Fibroblast of lung (primary cell): ENCODE results near the gene CATSPERZ. TPM values are rescaled to one million over a fixed set of nuclear protein-coding genes. Genes with fewer than 3 reads are reported as not detected.

ENCODE experiments used
- DNase-seq, 2 donors: peaks; one replicate each; pipeline versions ENCODE4 v3.0.0 to v3.0.0-alpha.2; 2010; ENCODE audit warnings: low read depth in 2 of 2
- H2AFZ ChIP-seq: 2 replicates; pipeline ENCODE4 v1.5.1; 2012; ENCODE audit warnings: low read length, control low read depth, inconsistent platforms
- H3K27ac ChIP-seq: 2 replicates; pipeline ENCODE4 v1.5.1; 2011; ENCODE audit warnings: low read length, control low read depth; ENCODE audit not compliant: insufficient read depth
- H3K27me3 ChIP-seq: 2 replicates; pipeline ENCODE4 v1.5.1; 2011; ENCODE audit warnings: mild to moderate bottlenecking, low read length; ENCODE audit not compliant: control insufficient read depth, insufficient read depth
- H3K36me3 ChIP-seq: 2 replicates; pipeline ENCODE4 v1.5.1; 2011; ENCODE audit warnings: low read length; ENCODE audit not compliant: control insufficient read depth, insufficient read depth
- H3K4me1 ChIP-seq: 2 replicates; pipeline ENCODE4 v1.5.1; 2011; ENCODE audit warnings: low read length; ENCODE audit not compliant: control insufficient read depth, insufficient read depth; ENCODE audit errors: extremely low read depth
- H3K4me2 ChIP-seq: 2 replicates; pipeline ENCODE4 v1.5.1; 2011; ENCODE audit warnings: low read length, control low read depth; ENCODE audit not compliant: insufficient read depth; ENCODE audit errors: extremely low read depth
- H3K4me3 ChIP-seq, 4 experiments: fragments of 200-600 bp in 1 of 4; sonication (generic) in 1 of 4; replicated peaks in 1 of 4; 2 replicates each; pipeline ENCODE4 v1.5.1; 2011 to 2016; ENCODE audit warnings: low read length in 4 of 4, low read depth in 3 of 4, mild to moderate bottlenecking in 3 of 4, control low read depth in 2 of 4, inconsistent platforms in 1 of 4, mixed read lengths in 1 of 4; ENCODE audit not compliant: insufficient read depth in 1 of 4; ENCODE audit errors: control extremely low read depth in 1 of 4
- H3K79me2 ChIP-seq: 2 replicates; pipeline ENCODE4 v1.5.1; 2012; ENCODE audit warnings: mild to moderate bottlenecking, low read length, inconsistent platforms; ENCODE audit not compliant: control insufficient read depth, insufficient read depth
- H3K9ac ChIP-seq: 2 replicates; pipeline ENCODE4 v1.5.1; 2011; ENCODE audit warnings: mild to moderate bottlenecking, low read length, control low read depth; ENCODE audit not compliant: insufficient read depth
- H3K9me3 ChIP-seq: 2 replicates; pipeline ENCODE4 v1.5.1; 2012; ENCODE audit warnings: low read depth, low read length; ENCODE audit not compliant: control insufficient read depth, insufficient read depth
- H4K20me1 ChIP-seq: 2 replicates; pipeline ENCODE4 v1.5.1; 2011; ENCODE audit warnings: low read length; ENCODE audit not compliant: control insufficient read depth, insufficient read depth; ENCODE audit errors: extremely low read depth
- EZH2 ChIP-seq: IDR thresholded peaks from 2 replicates; pipeline ENCODE4 v1.5.1; 2012; ENCODE audit warnings: low read length, control low read depth, mild to moderate bottlenecking; ENCODE audit errors: missing control alignments
- polyA plus RNA-seq, 2 donors: library from polyadenylated mRNA; depleted of rRNA in 1 of 2; stranded (reverse) in 1 of 2; unstranded in 1 of 2; fragments of >200 nt; gene quantifications; 2 replicates each; pipeline ENCODE4 v1.2.1, GENCODE V29; 2011 to 2012; ENCODE audit warnings: missing spikeins in 1 of 2
- total RNA-seq: library from RNA; depleted of rRNA; stranded (reverse); fragments of >200 nt; gene quantifications from 2 replicates; pipeline ENCODE4 v1.2.1, GENCODE V29; 2014
- TF ChIP-seq, protein P1 (sequence below), 2 donors: IDR thresholded peaks in 1 of 2; conservative IDR thresholded peaks in 1 of 2; 1 replicate in 1 of 2; 2 replicates in 1 of 2; pipeline ENCODE4 v1.5.1; 2011 to 2012; ENCODE audit warnings: low read length in 2 of 2, control low read depth in 1 of 2, inconsistent platforms in 1 of 2, low read depth in 1 of 2, mild to moderate bottlenecking in 1 of 2

The CATSPERZ gene
- total and polyA plus RNA-seq, 2 donors (not counting 1 experiment from before 2014, with no cell fraction given), result 0.33 TPM; not detected in 1

DNA sequence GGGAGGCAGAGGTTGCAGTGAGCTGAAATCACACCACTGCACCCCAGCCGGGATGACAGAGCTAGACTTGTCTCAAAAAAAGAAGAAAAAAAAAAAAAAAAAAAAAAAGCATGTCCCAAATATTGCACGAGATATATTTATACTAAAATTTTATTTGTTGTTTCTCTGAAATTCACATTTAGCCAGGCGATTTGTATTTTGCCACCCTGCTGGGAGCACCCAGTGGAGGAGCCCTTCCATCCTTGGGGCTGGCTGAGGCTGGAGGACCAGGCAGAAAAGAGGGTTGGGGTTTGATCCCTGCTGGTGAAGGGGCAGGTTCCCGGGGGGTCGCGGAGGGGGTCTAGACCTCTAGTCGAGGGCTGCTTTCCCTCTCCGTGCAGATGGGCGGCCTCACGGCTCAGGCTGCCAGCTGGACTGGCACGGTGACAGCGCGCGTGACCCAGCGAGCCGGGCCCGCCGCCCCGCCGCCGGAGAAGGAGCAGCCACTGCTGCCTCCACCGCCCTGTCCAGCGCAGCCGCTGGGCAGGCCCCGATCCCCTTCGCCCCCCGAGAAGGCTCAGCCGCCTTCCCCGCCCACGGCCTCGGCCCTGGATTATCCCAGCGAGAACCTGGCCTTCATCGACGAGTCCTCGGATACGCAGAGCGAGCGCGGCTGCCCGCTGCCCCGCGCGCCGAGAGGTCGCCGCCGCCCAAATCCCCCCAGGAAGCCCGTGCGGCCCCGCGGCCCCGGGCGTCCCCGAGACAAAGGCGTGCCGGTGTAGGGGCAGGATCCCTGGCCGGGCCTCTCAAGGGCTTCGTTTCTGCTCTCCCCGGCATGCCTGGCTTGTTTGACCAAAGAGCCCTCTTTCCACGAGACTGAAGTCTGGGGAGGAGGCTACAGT, 952 bp upstream of the CATSPERZ start:
- H3K27me3 ChIP-seq, result peaks cover 46% of the 10 kb centered on the region
- H3K9ac ChIP-seq, result peak overlapping the region; percentile 28
- no peaks in the 10 kb centered on the region for H3K79me2 ChIP-seq
- peak overlapping the region in 2 of 4 experiments; percentile 12 to 34 for H3K4me3 ChIP-seq
- no peak overlapping the region for H3K27ac ChIP-seq
- peak overlapping the region; percentile 73 for H3K4me2 ChIP-seq
- H3K9me3 ChIP-seq, result no peaks in the 10 kb centered on the region
- H4K20me1 ChIP-seq, result no peaks in the 10 kb centered on the region
- DNase-seq, result peak in 1 of 2 donors; percentile 28
- H2AFZ ChIP-seq, result peak overlapping the region; percentile 30
- peaks cover 6% of the 10 kb centered on the region for H3K4me1 ChIP-seq
- no peaks in the 10 kb centered on the region for H3K36me3 ChIP-seq
- TF ChIP-seq, protein P1, sequence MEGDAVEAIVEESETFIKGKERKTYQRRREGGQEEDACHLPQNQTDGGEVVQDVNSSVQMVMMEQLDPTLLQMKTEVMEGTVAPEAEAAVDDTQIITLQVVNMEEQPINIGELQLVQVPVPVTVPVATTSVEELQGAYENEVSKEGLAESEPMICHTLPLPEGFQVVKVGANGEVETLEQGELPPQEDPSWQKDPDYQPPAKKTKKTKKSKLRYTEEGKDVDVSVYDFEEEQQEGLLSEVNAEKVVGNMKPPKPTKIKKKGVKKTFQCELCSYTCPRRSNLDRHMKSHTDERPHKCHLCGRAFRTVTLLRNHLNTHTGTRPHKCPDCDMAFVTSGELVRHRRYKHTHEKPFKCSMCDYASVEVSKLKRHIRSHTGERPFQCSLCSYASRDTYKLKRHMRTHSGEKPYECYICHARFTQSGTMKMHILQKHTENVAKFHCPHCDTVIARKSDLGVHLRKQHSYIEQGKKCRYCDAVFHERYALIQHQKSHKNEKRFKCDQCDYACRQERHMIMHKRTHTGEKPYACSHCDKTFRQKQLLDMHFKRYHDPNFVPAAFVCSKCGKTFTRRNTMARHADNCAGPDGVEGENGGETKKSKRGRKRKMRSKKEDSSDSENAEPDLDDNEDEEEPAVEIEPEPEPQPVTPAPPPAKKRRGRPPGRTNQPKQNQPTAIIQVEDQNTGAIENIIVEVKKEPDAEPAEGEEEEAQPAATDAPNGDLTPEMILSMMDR (conservative IDR thresholded peaks at IDR 0.05 in 1 of 2, IDR thresholded peaks at IDR 0.05 in 1 of 2; ENCODE audit: low read depth in 1 of 2, low read length in 2 of 2), result no peak
- TF ChIP-seq EZH2, result no peak

DNA sequence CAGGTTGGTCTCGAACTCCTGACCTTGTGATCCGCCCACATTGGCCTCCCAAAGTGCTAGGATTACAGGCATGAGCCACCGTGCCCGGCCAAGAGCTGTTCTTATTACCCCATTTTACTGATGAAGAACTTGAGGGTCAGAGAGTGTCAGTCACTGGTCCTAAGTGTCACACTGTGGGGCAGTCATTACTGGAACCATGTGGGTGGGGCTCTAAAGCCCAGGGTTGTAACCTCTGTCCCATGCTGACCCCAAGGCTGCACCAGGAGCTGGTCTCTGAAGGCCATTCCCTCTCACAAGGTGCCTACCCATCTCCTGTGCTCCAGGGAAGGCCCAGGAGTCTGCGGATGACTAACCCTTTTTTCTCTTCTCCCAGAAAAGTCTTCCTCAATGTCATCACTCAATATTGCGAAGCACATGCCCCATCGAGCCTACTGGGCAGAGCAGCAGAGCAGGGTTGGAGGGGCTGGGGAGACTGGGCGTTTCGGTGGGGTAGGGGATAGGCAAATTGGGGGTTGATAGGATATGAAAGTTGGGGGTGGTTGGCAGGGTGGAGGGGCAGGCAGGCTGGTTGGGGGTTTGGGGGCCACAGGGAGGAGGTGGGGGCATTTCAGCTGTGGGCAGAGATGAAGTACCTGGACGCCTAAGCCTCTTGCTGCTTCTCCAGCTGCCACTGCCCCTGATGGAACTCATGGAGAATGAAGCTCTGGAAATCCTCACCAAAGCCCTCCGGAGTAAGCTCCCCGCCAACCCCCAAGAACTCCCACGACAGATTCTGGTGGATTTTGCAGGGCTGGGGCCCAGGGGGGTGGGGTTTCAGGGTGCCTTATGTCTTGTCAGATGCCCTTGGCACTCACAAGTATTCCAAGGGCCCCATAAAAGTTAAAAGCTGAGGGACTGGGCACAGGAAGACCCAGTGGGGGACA, 3.2 kb downstream of the CATSPERZ start:
- Histone ChIP-seq H2AFZ (no peak overlapping the region), H3K27ac (no peak overlapping the region), H3K9ac (no peak overlapping the region), H3K36me3 (peaks cover 2% of the 10 kb centered on the region), H4K20me1 (no peaks in the 10 kb centered on the region), H3K27me3 (peaks cover 11% of the 10 kb centered on the region), H3K79me2 (peaks cover 3% of the 10 kb centered on the region), H3K4me3 (peak overlapping the region in 1 of 4 experiments; percentile 76), H3K9me3 (no peaks in the 10 kb centered on the region), H3K4me1 (peaks cover 10% of the 10 kb centered on the region), H3K4me2 (no peak overlapping the region)
- TF ChIP-seq, protein P1 (conservative IDR thresholded peaks at IDR 0.05 in 1 of 2, IDR thresholded peaks at IDR 0.05 in 1 of 2; ENCODE audit: low read depth in 1 of 2, low read length in 2 of 2), result no peak
- no peak for TF ChIP-seq EZH2
- no peak for DNase-seq

DNA sequence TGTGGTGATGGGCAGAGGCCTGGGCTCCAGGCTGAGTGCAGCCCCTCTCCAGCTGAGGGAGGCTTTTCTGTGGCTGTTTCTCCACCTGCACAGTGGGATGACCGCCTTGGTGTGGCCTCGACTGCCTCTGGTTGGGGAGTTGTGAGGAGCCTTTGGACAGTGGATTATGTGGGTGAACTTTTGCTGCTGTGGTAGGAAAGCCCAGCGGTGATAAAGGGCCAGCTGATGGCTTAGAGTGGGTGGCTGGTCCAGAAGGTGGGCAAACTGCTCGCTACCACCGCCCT, 3.8 kb downstream of the CATSPERZ start:
- peaks cover 2% of the 10 kb centered on the region for H3K36me3 ChIP-seq
- peak overlapping the region; percentile 87 for H3K27ac ChIP-seq
- peaks cover 3% of the 10 kb centered on the region for H3K79me2 ChIP-seq
- H2AFZ ChIP-seq, result peak overlapping the region; percentile 43
- H3K4me2 ChIP-seq, result peak overlapping the region; percentile 77
- H3K4me3 ChIP-seq, result peak overlapping the region; percentile 41 to 76 (median 65)
- no peak for DNase-seq
- TF ChIP-seq, protein P1 (conservative IDR thresholded peaks at IDR 0.05 in 1 of 2, IDR thresholded peaks at IDR 0.05 in 1 of 2; ENCODE audit: low read depth in 1 of 2, low read length in 2 of 2), result no peak
- no peak for TF ChIP-seq EZH2
- no peaks in the 10 kb centered on the region for H3K9me3 ChIP-seq
- H3K9ac ChIP-seq, result no peak overlapping the region
- no peaks in the 10 kb centered on the region for H4K20me1 ChIP-seq
- peaks cover 10% of the 10 kb centered on the region for H3K4me1 ChIP-seq
- peaks cover 10% of the 10 kb centered on the region for H3K27me3 ChIP-seq
